Measurements from ENCODE around the gene TRIM68.

Gene TRIM68

DNA sequence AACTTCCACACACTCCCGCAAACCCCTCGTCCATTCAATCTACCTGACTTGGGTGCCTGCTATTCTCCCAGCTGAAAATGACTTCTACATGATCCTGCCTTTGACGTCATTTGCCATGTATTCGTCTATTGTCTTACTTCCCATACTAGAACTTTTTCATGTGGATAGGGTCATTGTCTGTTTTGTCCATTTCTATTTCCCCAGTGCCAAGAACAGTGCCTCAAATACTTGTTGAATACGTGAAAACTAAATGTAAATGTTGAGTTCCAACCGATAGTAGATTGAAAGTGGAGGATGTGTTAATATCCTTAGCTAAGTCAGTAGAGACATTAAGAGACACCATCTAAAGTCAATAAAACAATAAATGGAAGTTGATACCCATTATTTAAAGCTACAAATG lies 935 bp downstream of the TRIM68 start:
- DNase-seq (ENCODE audit: low read depth, low spot score): peak; percentile 16
- in situ Hi-C loops (cut with HindIII; ENCODE audit: low sequenced_read_pairs): no loop called here
- TF ChIP-seq, protein P1, sequence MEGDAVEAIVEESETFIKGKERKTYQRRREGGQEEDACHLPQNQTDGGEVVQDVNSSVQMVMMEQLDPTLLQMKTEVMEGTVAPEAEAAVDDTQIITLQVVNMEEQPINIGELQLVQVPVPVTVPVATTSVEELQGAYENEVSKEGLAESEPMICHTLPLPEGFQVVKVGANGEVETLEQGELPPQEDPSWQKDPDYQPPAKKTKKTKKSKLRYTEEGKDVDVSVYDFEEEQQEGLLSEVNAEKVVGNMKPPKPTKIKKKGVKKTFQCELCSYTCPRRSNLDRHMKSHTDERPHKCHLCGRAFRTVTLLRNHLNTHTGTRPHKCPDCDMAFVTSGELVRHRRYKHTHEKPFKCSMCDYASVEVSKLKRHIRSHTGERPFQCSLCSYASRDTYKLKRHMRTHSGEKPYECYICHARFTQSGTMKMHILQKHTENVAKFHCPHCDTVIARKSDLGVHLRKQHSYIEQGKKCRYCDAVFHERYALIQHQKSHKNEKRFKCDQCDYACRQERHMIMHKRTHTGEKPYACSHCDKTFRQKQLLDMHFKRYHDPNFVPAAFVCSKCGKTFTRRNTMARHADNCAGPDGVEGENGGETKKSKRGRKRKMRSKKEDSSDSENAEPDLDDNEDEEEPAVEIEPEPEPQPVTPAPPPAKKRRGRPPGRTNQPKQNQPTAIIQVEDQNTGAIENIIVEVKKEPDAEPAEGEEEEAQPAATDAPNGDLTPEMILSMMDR (IDR thresholded peaks at IDR 0.05; ENCODE audit: low read depth, low read length): no peak
- peak overlapping the region; percentile 77 for H3K4me3 ChIP-seq (ENCODE audit: low read depth, low read length)

DNA sequence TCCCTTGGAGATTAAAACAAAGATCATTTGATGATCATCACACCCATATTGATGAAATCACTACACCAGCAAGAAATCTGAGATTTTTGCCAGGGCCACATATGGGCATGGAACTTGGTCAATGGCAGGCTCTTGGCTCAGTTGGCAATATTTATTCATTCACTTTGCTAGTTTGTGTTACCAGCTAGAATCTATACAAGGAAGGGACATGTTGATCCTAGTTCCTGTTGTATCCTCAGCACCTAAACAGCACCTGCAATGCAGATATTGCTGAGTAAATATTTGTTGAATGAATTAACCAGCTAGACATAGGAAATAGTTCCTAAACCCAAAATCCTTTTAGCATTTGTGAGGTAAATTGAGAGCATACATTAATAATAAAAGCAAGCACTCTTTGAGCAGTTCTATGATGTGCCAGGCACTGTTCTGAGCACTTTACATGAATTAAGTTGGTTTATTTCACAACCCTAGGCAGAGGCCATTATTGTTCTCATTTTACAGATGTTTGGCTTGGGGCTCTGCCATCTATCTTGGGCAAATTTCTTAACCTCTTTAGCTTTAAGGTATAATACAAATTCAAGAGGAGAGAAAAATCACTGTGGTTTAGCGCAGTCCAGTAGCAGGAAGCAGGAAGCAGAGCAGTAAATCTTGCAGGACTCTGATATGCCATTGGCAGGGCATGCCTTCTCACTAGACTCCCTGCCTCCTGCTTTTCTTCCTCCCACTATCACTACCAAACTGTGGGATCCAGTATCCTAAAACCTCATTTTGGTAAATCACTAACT lies 1.6 kb downstream of the TRIM68 start:
- peak; percentile 39 for DNase-seq (ENCODE audit: low read depth, low spot score)
- TF ChIP-seq, protein P1 (IDR thresholded peaks at IDR 0.05; ENCODE audit: low read depth, low read length): no peak
- in situ Hi-C loops (cut with HindIII; ENCODE audit: low sequenced_read_pairs): no loop called here
- H3K4me3 ChIP-seq (ENCODE audit: low read depth, low read length): no peak overlapping the region

- TF ChIP-seq, protein P1 (IDR thresholded peaks at IDR 0.05; ENCODE audit: low read depth, low read length): no peak
- in situ Hi-C loops (cut with HindIII; ENCODE audit: low sequenced_read_pairs): no loop called here
- H3K4me3 ChIP-seq (ENCODE audit: low read depth, low read length): no peak overlapping the region
- no peak for DNase-seq (ENCODE audit: low read depth, low spot score)
Measured at GRCh38 chr11:4605057-4605456, 3.0 kb downstream of the TRIM68 start.

DNA sequence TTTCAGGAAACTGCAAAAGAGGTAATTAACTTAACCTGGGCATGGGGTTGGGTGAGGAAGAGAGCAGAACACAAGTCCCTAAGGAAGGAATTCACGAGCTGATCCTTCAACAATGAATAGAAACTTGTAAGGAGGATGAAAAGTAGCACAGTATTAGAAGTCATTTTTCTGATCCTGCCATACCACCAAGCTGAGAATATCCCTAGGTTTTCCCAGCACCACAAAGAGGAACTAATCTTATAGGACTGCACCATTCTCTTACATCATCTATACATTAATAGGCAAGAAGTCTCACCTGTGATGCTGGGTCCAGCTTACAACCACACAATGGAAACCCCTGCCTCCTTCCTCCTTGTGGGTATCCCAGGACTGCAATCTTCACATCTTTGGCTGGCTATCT lies 14.3 kb downstream of the TRIM68 start, which contains the start of gene OR52I1:
TSS of gene OR52I1 (plus strand) at position 301 of the 400 bp plus-strand sequence. CDS start at position 301, 0 bp downstream.
- no peak within 1 kb of the TSS for H3K4me3 ChIP-seq (ENCODE audit: low read depth, low read length)
- DNase-seq (ENCODE audit: low read depth, low spot score): no peak
- TF ChIP-seq, protein P1 (IDR thresholded peaks at IDR 0.05; ENCODE audit: low read depth, low read length): no peak
- in situ Hi-C loops (cut with HindIII; ENCODE audit: low sequenced_read_pairs): no loop called here

GRCh38 chr11:4589017-4589416 lies 19.0 kb downstream of the TRIM68 start:
- no peak overlapping the region for H3K4me3 ChIP-seq (ENCODE audit: low read depth, low read length)
- TF ChIP-seq, protein P1 (IDR thresholded peaks at IDR 0.05; ENCODE audit: low read depth, low read length): no peak
- DNase-seq (ENCODE audit: low read depth, low spot score): no peak
- in situ Hi-C loops (cut with HindIII; ENCODE audit: low sequenced_read_pairs): no loop called here

DNA sequence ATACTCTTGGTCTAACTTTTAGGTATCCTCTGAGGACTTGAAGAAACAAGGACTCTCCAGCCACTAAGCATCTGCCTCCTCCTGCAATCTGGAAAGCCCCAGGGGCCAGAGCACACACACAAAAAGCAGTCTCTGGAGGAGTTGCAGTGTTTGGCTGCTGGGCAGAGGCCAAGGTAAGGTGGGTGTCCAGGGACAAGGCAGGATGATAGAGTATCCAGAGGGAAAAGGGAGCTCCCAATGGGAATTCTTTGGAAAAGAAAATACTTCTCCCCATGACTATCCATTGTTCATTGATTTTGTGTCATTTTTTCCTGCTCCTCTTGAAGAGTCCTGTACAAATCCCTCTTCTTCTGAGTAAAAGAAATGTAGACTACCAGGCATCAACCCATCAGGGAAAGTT lies 26.6 kb downstream of the TRIM68 start, which contains the start of gene OR52I2:
TSS of gene OR52I2 (plus strand) at position 301 of the 400 bp plus-strand sequence.
- TF ChIP-seq, protein P1 (IDR thresholded peaks at IDR 0.05; ENCODE audit: low read depth, low read length): no peak
- in situ Hi-C loops (cut with HindIII; ENCODE audit: low sequenced_read_pairs): no loop called here
- H3K4me3 ChIP-seq (ENCODE audit: low read depth, low read length): no peak within 1 kb of the TSS

More for the DNA sequence above, 26.6 kb downstream of the TRIM68 start, which contains the start of gene OR52I2:
- no peak for DNase-seq (ENCODE audit: low read depth, low spot score)

All from astrocyte of the spinal cord (primary cell).